GM12865 (cell line): ENCODE measurements around the gene CLPTM1L.

Experiments
- DNase-seq: peaks from one replicate; pipeline ENCODE4 v3.0.0; 2010; ENCODE audit warnings: low read depth
- H3K4me3 ChIP-seq: 2 replicates; pipeline ENCODE4 v1.5.1; 2011; ENCODE audit warnings: mild to moderate bottlenecking, low read depth, low read length, control low read depth
- CTCF ChIP-seq: IDR thresholded peaks from 2 replicates; pipeline ENCODE4 v1.5.1; 2011; ENCODE audit warnings: low read length, control low read depth, low read depth, inconsistent platforms; ENCODE audit not compliant: insufficient read depth; ENCODE audit errors: missing control alignments

The CLPTM1L gene

GRCh38 chr5:1298067-1298551 lies 46.8 kb downstream of the CLPTM1L start:
- no peak overlapping the region for H3K4me3 ChIP-seq
- no peak for TF ChIP-seq CTCF
- no peak for DNase-seq

GRCh38 chr5:1297243-1297642 lies 47.7 kb downstream of the CLPTM1L start:
- no peak overlapping the region for H3K4me3 ChIP-seq
- DNase-seq = no peak
- no peak for TF ChIP-seq CTCF

- TF ChIP-seq CTCF = no peak
- H3K4me3 ChIP-seq = no peak overlapping the region
- no peak for DNase-seq
Measured at GRCh38 chr5:1295650-1296037, 49.3 kb downstream of the CLPTM1L start.

- H3K4me3 ChIP-seq = no peak within 1 kb of the TSS
- DNase-seq = no peak
- TF ChIP-seq CTCF = no peak
Measured at GRCh38 chr5:1294835-1295649, 49.9 kb downstream of the CLPTM1L start, which contains the start of gene TERT. Gene TERT, minus strand, starts transcription at chr5:1295068. Its CDS starts 79 bp downstream, at chr5:1294989.

- DNase-seq = no peak
- H3K4me3 ChIP-seq = no peak overlapping the region
- TF ChIP-seq CTCF = no peak
Measured at GRCh38 chr5:1294206-1294834, 50.6 kb downstream of the CLPTM1L start.

GRCh38 chr5:1293416-1294205 lies 51.3 kb downstream of the CLPTM1L start:
- no peak overlapping the region for H3K4me3 ChIP-seq
- no peak for TF ChIP-seq CTCF
- no peak for DNase-seq
